Hypothalamus (tissue), 51 donors: ENCODE measurements around the gene BPIFB2.
A peak's percentile ranks its signal among the peaks of the same experiment; 100 is the strongest.

Experiments used
- DNase-seq, 51 donors: peaks; one replicate each; lab custom pipeline; 2025; lab: John Stamatoyannopoulos, UW

BPIFB2 gene

DNA sequence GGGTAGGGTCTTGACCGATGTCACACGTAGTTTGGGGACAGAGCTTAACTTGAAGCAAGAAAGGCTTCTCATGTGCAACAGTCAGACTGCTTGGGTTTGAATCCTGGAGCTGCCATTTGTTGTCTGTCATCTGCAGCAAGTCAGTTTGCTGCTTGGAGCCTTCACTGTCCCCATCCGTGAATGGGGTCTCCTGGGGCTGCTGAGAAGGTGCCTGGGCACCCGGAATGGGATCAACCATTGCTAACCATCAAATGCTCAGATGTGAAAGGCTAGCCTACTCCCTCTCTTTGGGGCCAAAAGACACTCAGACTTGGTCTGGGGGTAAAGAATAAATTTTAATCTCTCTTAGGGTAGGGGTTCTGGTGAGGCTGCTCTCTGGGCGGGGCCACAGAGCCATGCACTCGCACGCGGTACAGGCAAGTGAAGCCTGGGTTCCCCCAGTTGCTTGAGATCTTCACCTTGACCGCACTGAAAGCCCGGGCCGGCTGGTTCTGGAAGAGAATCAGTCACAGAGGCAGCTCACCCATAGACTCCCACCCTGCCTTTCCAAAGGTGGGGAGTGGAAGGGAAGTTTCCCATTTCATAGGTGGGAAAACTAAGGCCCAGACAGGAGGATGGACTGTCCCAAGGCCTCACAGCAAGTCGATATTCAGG lies 23.9 kb upstream of the BPIFB2 start:
- DNase-seq, result peak in 1 of 51 donors; percentile 36

GRCh38 chr20:32984196-32984595 lies 23.3 kb upstream of the BPIFB2 start:
- DNase-seq, result peak in 36 of 51 donors; percentile 6 to 82 (median 42)

DNA sequence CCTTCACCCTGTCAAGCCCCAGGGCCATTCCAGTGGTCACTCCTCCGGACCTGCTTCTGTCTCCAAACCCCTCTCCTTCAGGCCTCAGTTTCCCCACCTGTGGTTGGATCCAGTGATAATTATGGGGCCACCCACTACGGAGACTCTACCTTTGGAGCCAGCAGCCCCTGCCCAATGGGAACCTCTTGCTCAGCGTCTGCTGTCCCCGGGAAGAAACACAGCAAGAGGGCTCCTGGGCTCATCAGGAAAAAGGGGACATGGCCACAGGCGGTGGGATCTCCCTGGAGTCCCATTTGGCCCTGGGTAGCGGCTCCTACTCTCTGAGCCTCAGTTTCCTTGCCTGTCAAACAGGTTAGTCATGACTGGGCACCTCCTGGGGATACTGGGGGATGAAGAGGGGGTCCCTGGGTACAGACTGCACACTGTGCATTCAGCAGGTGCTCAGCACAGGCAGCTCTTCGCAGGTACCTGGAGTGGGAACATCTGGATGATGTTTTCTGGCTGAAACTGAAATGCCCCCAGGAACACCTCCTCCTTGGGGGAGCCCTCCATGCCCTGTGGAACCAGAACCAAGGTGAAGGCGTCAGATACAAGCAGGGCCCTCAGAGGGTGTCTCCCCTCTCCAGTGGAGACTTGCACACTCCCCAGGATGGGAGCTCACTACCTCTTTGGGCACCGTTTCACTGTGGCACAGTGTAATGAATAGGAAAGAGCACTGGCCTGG lies 22.7 kb upstream of the BPIFB2 start:
- DNase-seq, result no peak

DNA sequence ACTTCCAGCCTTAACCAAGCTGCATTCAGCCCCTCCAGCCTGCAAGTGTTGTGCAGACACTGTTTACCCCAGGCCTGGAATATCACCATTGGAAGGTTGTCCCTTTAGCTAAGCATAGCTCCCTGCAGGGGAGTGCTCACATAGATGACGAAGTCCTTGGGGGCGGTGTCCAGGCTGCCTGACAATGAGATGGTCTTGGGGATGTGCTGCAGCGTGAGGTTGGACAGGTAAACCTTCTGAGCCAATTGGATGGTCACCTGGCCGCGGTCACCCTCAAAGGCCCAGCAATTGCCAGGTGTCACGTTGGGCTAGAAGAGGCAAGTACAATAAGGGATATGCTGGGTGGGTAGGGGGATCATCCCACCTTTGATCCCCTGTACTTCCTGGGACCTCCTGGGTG lies 21.9 kb upstream of the BPIFB2 start:
- DNase-seq, result no peak

DNA sequence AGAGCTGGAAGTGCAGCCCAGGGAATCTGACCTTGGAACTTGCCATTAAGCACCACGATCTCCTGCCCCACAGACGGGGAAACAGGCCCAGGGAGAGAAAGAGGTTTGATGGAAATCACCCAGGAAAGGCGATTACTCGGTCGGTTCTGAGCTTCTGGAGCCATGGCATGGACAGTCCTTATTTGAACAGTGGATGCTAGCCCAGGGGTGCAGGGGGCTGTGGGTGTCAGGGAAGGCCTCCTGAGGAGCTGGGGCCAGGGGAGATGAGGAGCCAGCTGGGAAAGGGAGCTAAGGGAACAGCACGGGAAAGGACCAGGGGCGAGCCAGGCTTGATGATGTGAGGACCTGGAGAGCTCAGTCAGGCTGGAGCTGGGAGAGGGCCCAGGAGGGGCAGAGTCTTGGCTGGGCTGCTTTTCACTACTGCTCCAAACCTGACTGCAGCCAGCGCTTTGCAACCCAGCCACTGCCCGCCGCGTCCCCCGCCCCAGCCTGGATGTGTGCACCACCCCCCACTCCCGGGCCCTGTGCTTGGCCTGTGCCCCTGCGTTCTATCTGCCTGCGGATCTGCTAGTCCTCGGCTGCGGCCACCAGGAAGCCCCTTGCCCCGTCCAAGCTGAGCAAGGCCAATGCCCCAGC lies 21.1 kb upstream of the BPIFB2 start:
- DNase-seq, result peak in 19 of 51 donors; percentile 11 to 67 (median 30)

GRCh38 chr20:32987044-32987825 lies 20.3 kb upstream of the BPIFB2 start:
- DNase-seq, result no peak

GRCh38 chr20:32988008-32988407 lies 19.5 kb upstream of the BPIFB2 start:
- no peak for DNase-seq

DNA sequence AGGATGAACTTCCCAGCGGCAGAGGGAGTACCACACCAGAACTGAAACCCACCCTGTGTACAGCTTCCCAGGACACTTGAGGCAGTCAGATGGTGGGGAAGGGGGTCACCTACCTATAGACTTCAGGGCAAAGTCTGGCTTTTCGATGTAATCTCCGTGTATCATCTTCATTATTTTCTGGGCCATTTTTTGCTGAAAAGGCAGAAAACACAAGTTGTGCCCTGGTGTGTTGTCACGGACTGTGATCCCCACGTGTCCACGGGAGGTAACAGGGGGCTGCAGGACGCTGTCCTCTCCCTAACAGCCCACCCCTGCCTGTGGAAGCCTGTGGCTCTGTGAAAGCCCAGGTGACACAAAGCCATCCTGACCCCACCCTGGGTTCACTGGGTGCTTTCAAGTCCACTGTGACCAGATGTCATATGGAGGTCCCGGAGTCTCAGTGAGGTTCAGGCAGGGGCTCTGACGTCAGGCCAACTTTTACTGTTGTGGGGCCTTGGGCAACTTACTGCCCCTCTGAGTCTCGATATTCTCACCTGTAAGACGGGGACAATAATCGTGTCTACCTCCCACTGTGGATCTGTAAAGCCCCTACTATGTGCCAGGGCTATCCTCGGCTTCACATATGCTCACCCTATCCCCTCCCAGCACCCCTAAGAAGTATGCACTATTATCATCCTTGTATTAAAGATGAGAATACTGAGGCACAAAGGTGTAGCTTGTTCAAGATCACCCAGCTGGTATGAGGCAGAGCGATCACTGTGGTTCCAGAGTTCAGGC lies 17.8 kb upstream of the BPIFB2 start:
- DNase-seq, result no peak

DNA sequence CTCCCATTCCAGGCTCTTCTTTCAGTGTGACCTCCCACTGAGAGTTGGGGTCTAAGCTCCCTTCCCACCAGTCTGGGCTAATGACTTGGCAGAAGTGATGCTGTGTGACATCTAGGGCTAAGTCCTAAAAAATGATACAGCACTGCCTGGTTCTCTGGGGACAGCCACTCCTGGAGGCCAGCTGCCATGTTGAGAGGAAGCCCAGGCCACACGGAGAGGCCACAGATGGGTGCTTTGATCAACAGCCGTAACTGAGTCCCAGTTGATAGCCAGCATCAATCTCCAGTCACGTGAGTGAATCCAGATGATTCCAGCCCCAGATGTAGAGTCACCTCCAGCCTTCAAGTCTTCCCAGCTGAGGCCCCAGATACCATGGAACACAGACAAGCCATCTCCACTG lies 17.1 kb upstream of the BPIFB2 start:
- DNase-seq, result no peak

DNA sequence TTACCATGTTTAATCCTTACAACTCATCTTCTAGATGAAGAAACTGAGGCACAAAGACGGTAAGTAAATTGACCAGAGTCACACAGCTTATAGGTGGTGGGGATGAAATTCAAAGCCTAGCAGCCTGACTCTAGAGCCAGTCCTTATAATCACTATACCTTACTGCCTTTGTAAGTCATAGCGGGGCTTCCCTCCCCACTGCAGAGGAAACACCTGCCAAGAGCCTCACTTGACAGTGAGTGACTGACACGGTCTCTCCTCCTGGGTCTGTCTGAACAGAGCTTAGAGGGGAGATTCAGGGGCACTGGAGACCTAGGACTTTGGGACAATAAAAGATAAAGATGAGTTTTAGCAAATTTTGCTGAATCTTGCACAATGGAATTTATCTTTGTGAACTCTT lies 16.1 kb upstream of the BPIFB2 start:
- DNase-seq, result no peak

DNA sequence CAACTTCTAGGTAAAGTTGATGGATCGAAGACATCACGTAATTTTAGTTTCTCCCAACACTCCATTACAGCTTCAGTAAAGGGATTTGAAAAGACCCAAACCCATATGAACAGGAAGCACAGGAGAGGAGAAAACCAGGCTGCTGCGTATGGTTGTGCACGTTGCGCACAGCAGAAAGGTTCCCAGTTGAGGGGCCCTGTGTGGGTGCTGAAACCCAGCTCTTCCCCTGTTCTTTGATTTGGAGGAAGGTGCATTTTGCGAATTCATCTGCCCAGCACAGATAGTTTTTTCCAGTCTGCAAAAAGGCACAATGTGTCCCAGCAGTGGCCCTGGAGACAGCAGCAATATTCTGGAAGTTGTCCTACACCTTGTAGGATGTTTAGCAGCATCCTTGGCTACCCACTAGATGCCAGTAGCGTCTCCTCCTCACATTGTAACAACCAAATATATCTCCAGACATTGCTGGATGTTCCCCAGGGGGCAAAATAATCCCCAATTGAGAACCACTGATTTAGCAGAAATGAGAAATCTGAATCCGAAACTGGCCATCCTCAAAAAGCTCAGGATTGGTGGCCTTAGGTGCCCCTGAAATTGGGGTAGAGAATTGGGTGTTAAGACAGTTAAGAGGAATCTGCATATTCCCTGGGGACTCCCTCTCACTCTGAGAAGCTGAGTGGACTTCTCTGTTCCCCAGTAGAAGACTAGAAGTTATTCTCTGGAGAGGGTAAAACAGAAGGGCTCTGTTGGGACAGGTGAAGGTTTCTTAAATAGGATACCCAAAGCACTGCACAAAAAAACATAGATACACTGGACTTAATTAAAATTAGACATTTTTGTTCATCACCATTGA lies 15.5 kb upstream of the BPIFB2 start:
- no peak for DNase-seq

- no peak for DNase-seq
These were observed 13.9 kb upstream of the BPIFB2 start for GRCh38 chr20:32993496-32994050.

GRCh38 chr20:32995802-32996201 lies 11.7 kb upstream of the BPIFB2 start:
- DNase-seq, result no peak

GRCh38 chr20:32997431-32997830 lies 10.1 kb upstream of the BPIFB2 start:
- no peak for DNase-seq

DNA sequence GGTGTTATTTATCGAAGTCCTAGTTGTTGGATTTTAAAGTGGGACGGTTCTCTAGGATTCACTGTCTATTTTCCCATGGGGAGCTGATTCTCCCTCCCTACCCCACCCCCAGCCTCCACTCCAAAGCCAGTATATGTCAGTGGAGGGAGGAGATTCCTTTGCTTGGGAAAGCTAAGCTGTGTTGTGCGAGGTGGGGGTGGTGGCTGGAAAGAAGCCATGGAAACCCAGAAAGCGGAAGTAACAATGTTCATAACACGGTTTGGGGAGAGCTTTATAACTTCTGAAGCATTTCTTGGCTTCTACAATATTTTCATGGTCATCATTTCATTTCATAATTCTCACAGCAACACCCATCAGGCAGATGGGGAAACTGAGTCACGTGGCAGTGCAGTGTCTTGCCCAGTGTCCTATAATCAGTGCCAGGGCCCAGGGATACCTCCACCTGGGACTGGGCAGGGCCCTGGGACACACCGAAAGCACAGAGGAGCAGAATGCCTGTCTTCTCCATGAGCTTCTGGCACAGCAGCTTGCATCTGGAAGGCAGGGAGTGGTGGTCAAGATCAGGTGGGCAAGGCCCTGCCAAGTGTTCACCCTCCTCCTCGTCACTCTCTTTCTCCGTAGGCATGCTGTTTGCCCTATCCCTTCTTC lies 7.8 kb upstream of the BPIFB2 start:
- no peak for DNase-seq

DNA sequence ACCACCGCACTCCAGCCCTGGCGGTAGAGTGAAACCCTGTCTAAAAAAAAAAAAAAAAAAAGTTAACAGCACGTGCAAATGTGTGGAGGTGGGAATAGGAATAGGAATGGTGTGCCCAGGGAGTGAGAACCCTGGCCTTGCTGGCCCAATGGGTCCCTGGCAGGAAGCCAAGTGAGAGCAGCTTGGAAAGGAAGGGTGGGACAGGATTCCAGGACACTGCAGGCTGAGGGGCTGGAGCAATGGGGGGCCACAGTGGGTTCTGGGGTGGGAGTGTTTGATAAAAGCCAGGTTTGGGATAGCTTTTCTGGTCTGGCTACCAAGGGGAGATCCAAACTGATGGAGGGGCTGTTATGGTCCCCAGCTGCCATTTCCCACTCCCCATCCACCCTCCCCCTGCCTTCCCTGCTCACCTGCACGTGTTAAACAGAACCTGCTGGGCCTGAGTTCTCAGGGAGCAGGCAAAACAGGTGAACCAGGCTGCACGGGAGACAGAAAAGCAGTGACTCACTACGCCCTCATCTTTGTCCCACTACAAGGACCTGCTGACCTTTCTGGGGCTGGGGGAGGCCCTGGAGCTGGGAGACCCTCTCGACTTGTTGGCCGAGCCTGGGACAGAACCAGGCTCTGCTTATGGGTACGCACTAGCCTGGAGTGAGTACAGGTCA lies 6.6 kb upstream of the BPIFB2 start:
- DNase-seq, result no peak

- no peak for DNase-seq
These were observed 5.3 kb upstream of the BPIFB2 start for GRCh38 chr20:33002087-33002808.
